ENCODE data around the gene E2F2.

- TF ChIP-seq PHF20 (CRISPR knock-in tag; IDR thresholded peaks at IDR 0.05), result no peak
- no peak for TF ChIP-seq NFYB (CRISPR knock-in tag; IDR thresholded peaks at IDR 0.05)
- TF ChIP-seq ZBTB33 (CRISPR knock-in tag; IDR thresholded peaks at IDR 0.05), result no peak
- no peak for TF ChIP-seq CHD4 (IDR thresholded peaks at IDR 0.05; ENCODE audit: borderline replicate concordance, low read length)
- no peak for TF ChIP-seq RELA (CRISPR knock-in tag; IDR thresholded peaks at IDR 0.05)
- TF ChIP-seq, protein P1, sequence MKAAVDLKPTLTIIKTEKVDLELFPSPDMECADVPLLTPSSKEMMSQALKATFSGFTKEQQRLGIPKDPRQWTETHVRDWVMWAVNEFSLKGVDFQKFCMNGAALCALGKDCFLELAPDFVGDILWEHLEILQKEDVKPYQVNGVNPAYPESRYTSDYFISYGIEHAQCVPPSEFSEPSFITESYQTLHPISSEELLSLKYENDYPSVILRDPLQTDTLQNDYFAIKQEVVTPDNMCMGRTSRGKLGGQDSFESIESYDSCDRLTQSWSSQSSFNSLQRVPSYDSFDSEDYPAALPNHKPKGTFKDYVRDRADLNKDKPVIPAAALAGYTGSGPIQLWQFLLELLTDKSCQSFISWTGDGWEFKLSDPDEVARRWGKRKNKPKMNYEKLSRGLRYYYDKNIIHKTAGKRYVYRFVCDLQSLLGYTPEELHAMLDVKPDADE (CRISPR knock-in tag; IDR thresholded peaks at IDR 0.05), result no peak
- no peak for TF ChIP-seq CBX1 (IDR thresholded peaks at IDR 0.05; ENCODE audit: low read depth)
- TF ChIP-seq PAWR (CRISPR knock-in tag; IDR thresholded peaks at IDR 0.05; ENCODE audit: borderline replicate concordance), result no peak
Observed at GRCh38 chr1:23551849-23552248, 20.8 kb upstream of the E2F2 start.

All from HepG2 (cell line).